Stomach (tissue), 9 donors: ENCODE measurements around the gene ZACN. TPM values are rescaled to one million over a fixed set of nuclear protein-coding genes. Genes with fewer than 3 reads are reported as not detected.

Experiments
- DNase-seq, 2 donors: peaks; one replicate each; pipeline versions ENCODE4 v3.0.0 to v3.0.0-alpha.2; 2013 to 2019
- H3K27ac ChIP-seq, 5 donors: fragments of 200-600 bp in 4 of 5; sonication (generic) in 4 of 5; one replicate each; pipeline ENCODE4 v1.5.1; 2013 to 2019; ENCODE audit warnings: mild to moderate bottlenecking in 1 of 5, moderate library complexity in 1 of 5
- H3K27me3 ChIP-seq, 3 donors: fragments of 200-600 bp; sonication (generic); one replicate each; pipeline ENCODE4 v1.5.1; 2017 to 2019; ENCODE audit warnings: mixed run types in 1 of 3
- H3K36me3 ChIP-seq, 4 donors: fragments of 200-600 bp; sonication (generic); 1 replicate in 3 of 4; 2 replicates in 1 of 4; pipeline ENCODE4 v1.5.1; 2016 to 2019
- H3K4me1 ChIP-seq, 4 donors: fragments of 200-600 bp; sonication (generic); one replicate each; pipeline ENCODE4 v1.5.1; 2016 to 2019
- H3K4me3 ChIP-seq, 4 donors: fragments of 200-600 bp; sonication (generic) in 3 of 4; one replicate each; pipeline ENCODE4 v1.5.1; 2016 to 2019; ENCODE audit warnings: mild to moderate bottlenecking in 1 of 4
- H3K9me3 ChIP-seq, 4 donors: fragments of 200-600 bp; sonication (generic); one replicate each; pipeline ENCODE4 v1.5.1; 2016 to 2019
- CTCF ChIP-seq, 7 experiments: fragments of 450-650 bp in 4 of 7; fragments of 200-600 bp in 3 of 7; sonication (generic) in 3 of 7; IDR thresholded peaks; one replicate each; pipeline ENCODE4 v1.5.1; 2016 to 2019; ENCODE audit warnings: antibody characterized with exemption in 7 of 7, control low read depth in 2 of 7, mild to moderate bottlenecking in 1 of 7
- EP300 ChIP-seq: sonication (generic); formaldehyde crosslinking; IDR thresholded peaks from one replicate; pipeline ENCODE4 v1.6.1; 2017; ENCODE audit warnings: antibody characterized with exemption
- POLR2A ChIP-seq, 4 donors: fragments of 450-650 bp; IDR thresholded peaks; one replicate each; pipeline ENCODE4 v1.6.1; 2016; ENCODE audit warnings: antibody characterized with exemption in 4 of 4, control low read depth in 2 of 4, mild to moderate bottlenecking in 1 of 4, moderate library complexity in 1 of 4
- POLR2AphosphoS5 ChIP-seq, 3 donors: sonication (generic); formaldehyde crosslinking; IDR thresholded peaks; one replicate each; pipeline ENCODE4 v1.6.1; 2016; ENCODE audit warnings: antibody characterized with exemption in 3 of 3
- WGBS, 5 donors: extraction: QIAGEN DNeasy Blood & Tissue Kit in 3 of 5; methylation state at CpG; one replicate each; pipeline versions ENCODE4 v1.1.5 to v1.1.7; 2013 to 2018; 5-methylcytosine and 5-hydroxymethylcytosine counted together
- intact Hi-C: fragments of 100-400 bp; cut with DNase I; formaldehyde crosslinking; loops from one replicate; pipeline ENCODE4 v1.15.1; 2023; ENCODE audit warnings: low total_unique reads
- polyA plus RNA-seq, 3 donors: library from polyadenylated mRNA; stranded (reverse); fragments of 200-250 nt; gene quantifications; one replicate each; pipeline ENCODE4 v1.2.3, GENCODE V29; 2013
- total RNA-seq, 5 donors: library from RNA; depleted of rRNA; stranded (reverse); fragments of >200 nt; gene quantifications; one replicate each; pipeline versions ENCODE4 v1.1.0 to v1.2.3, GENCODE V29; 2014 to 2016
- donor health status: healthy with polysubstance abuse.
- donor health status: Bipolar disorder and iron deficiency.
- donor health status: healthy.

The ZACN gene
- total and polyA plus RNA-seq, 8 donors, result 1.00 to 1.9 (median 1.4) TPM; not detected in 5

GRCh38 chr17:76079956-76080767, 1.2 kb downstream of the ZACN start:
- WGBS, 5 donors, result 1 to 8% (median 4%) methylated on average over 12 to 23 of the region's 23 CpGs
- intact Hi-C loops, result no loop called here
- H3K27ac ChIP-seq, result no peak overlapping the region
- TF ChIP-seq EP300 (no peak), POLR2AphosphoS5 (IDR thresholded peaks at IDR 0.05) (no peak), POLR2A (IDR thresholded peaks at IDR 0.05) (no peak), CTCF (IDR thresholded peaks at IDR 0.05) (no peak)
- no peak overlapping the region for H3K4me3 ChIP-seq
- peaks cover 30 to 32% (median 31%) of the 10 kb centered on the region in 4 donors for H3K36me3 ChIP-seq
- peak in 1 of 2 donors; percentile 62 for DNase-seq
- H3K4me1 ChIP-seq, result peaks cover 24 to 44% (median 37%) of the 10 kb centered on the region in 4 donors
- H3K9me3 ChIP-seq, result no peaks in the 10 kb centered on the region
- H3K27me3 ChIP-seq, result peaks cover 22 to 56% (median 48%) of the 10 kb centered on the region in 3 donors

DNA sequence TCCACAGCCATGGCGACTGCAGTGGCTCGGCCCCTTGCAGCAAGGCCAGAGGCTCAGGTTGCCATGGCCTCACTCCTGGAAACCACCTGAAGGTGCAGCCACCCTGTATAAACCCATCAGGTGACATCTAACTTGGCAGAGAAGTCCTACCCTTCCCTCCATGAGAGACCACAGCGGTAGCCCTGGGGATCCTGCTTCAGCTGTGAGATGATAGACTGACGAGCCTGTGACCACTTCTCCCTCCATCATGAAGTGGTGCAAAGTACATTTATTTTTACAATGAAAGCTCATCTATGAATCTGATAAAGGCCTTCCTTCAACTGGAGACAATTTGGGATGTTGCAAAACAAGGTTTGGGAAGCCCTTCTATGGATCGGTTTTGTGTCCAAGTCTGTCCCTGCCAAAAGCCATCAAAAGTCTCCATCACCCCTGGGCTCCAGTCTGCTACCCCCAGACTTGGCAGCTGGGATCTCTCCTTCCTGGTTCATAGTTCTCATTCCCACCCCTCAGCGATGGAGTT, 1.8 kb downstream of the ZACN start:
- WGBS, 5 donors, result 36 to 47% (median 43%) methylated on average over 5 to 6 of the region's 6 CpGs
- intact Hi-C loops, result no loop called here
- no peak for TF ChIP-seq POLR2AphosphoS5 (IDR thresholded peaks at IDR 0.05)
- no peak for TF ChIP-seq POLR2A (IDR thresholded peaks at IDR 0.05)
- no peak for TF ChIP-seq CTCF (IDR thresholded peaks at IDR 0.05)
- TF ChIP-seq EP300, result no peak
- no peak overlapping the region for H3K27ac ChIP-seq
- no peak overlapping the region for H3K4me3 ChIP-seq
- DNase-seq, result no peak
- no peaks in the 10 kb centered on the region for H3K9me3 ChIP-seq
- peaks cover 36 to 38% (median 38%) of the 10 kb centered on the region in 4 donors for H3K36me3 ChIP-seq
- H3K4me1 ChIP-seq, result peaks cover 18 to 37% (median 30%) of the 10 kb centered on the region in 4 donors
- peaks cover 17 to 49% (median 42%) of the 10 kb centered on the region in 3 donors for H3K27me3 ChIP-seq

- intact Hi-C loops, result no loop called here
- no peak for TF ChIP-seq EP300
- no peak for TF ChIP-seq CTCF (IDR thresholded peaks at IDR 0.05)
- TF ChIP-seq POLR2AphosphoS5 (IDR thresholded peaks at IDR 0.05), result no peak
Measured at GRCh38 chr17:76081295-76082210, 2.6 kb downstream of the ZACN start.

More at GRCh38 chr17:76081295-76082210, 2.6 kb downstream of the ZACN start:
- H3K9me3 ChIP-seq, result no peaks in the 10 kb centered on the region
- peaks cover 14 to 30% (median 23%) of the 10 kb centered on the region in 4 donors for H3K4me1 ChIP-seq
- no peak overlapping the region for H3K27ac ChIP-seq
- peaks cover 43 to 46% (median 44%) of the 10 kb centered on the region in 4 donors for H3K36me3 ChIP-seq
- no peak for DNase-seq
- H3K4me3 ChIP-seq, result no peak overlapping the region
- WGBS, 5 donors, result 40 to 71% (median 70%) methylated on average over 6 to 27 of the region's 27 CpGs
- H3K27me3 ChIP-seq, result peaks cover 10 to 42% (median 34%) of the 10 kb centered on the region in 3 donors
